GOT3 (cell line): ENCODE results near the gene F7.
"Not testable (repeated sequence)": the region's sequence is repeated elsewhere in the genome, so short reads cannot be mapped to it uniquely, and the experiment has no call there.

ENCODE experiments used
- DNase-seq: peaks from one replicate; lab custom pipeline; 2025; ENCODE audit warnings: mixed read lengths; lab: John Stamatoyannopoulos, UW

F7 gene

GRCh38 chr13:113105032-113105920 is at the start of gene F7:
F7 (plus strand) TSS chr13:113105791; CDS start chr13:113105842, 51 bp downstream.
- no peak for DNase-seq

- no peak for DNase-seq
Measured at GRCh38 chr13:113057084-113057483, 48.5 kb upstream of the F7 start.

- not testable (repeated sequence) for DNase-seq
Measured at GRCh38 chr13:113057559-113057958, 48.0 kb upstream of the F7 start.

- DNase-seq: no peak
Measured at GRCh38 chr13:113058129-113058987, 47.2 kb upstream of the F7 start.

GRCh38 chr13:113058988-113059850 is 46.4 kb upstream of the F7 start:
- DNase-seq: no peak

- DNase-seq: no peak
Measured at GRCh38 chr13:113059891-113060290, 45.7 kb upstream of the F7 start.

- DNase-seq: no peak
Measured at GRCh38 chr13:113060557-113061270, 44.9 kb upstream of the F7 start.

- no peak for DNase-seq
Measured at GRCh38 chr13:113061271-113061625, 44.3 kb upstream of the F7 start.

- DNase-seq: no peak
Measured at GRCh38 chr13:113061796-113062425, 43.7 kb upstream of the F7 start.

GRCh38 chr13:113062691-113063090 is 42.9 kb upstream of the F7 start:
- DNase-seq: no peak

GRCh38 chr13:113063091-113063491 is 42.5 kb upstream of the F7 start:
- no peak for DNase-seq

GRCh38 chr13:113064000-113064533 is 41.5 kb upstream of the F7 start:
- no peak for DNase-seq

- no peak for DNase-seq
Measured at GRCh38 chr13:113064534-113065405, 40.8 kb upstream of the F7 start.

GRCh38 chr13:113065406-113066141 is 40.0 kb upstream of the F7 start:
- DNase-seq: no peak

- no peak for DNase-seq
Measured at GRCh38 chr13:113066142-113066455, 39.5 kb upstream of the F7 start.

- DNase-seq: no peak
Measured at GRCh38 chr13:113066746-113067145, 38.8 kb upstream of the F7 start.

- DNase-seq: no peak
Measured at GRCh38 chr13:113069861-113070805, 35.5 kb upstream of the F7 start.

- no peak for DNase-seq
Measured at GRCh38 chr13:113070855-113071254, 34.7 kb upstream of the F7 start.
